Gastroesophageal sphincter (tissue), 4 donors: ENCODE measurements around the gene SYTL2. TPM values are rescaled to one million over a fixed set of nuclear protein-coding genes. Genes with fewer than 3 reads are reported as not detected.

ENCODE experiments used
- ATAC-seq: fragments of 150-250 bp; one replicate; pipeline ENCODE4 v1.9.1; 2016; ENCODE audit warnings: mild to moderate bottlenecking, moderate library complexity
- H3K27ac ChIP-seq, 4 donors: fragments of 200-600 bp; sonication (generic) in 3 of 4; 1 replicate in 3 of 4; 2 replicates in 1 of 4; pipeline ENCODE4 v1.5.1; 2016 to 2019
- H3K27me3 ChIP-seq: fragments of 200-600 bp; sonication (generic); one replicate; pipeline ENCODE4 v1.5.1; 2019
- H3K36me3 ChIP-seq, 2 donors: fragments of 200-600 bp; sonication (generic); one replicate each; pipeline ENCODE4 v1.5.1; 2019; ENCODE audit warnings: control low read depth in 1 of 2
- H3K4me1 ChIP-seq, 3 donors: fragments of 200-600 bp; sonication (generic); 1 replicate in 2 of 3; 2 replicates in 1 of 3; pipeline ENCODE4 v1.5.1; 2016 to 2019; ENCODE audit warnings: control low read depth in 2 of 3
- H3K4me3 ChIP-seq, 2 donors: fragments of 200-600 bp; sonication (generic); one replicate each; pipeline ENCODE4 v1.5.1; 2019; ENCODE audit warnings: mild to moderate bottlenecking in 1 of 2, moderate library complexity in 1 of 2
- H3K9me3 ChIP-seq, 3 donors: fragments of 200-600 bp; sonication (generic); one replicate each; pipeline ENCODE4 v1.5.1; 2017 to 2019; ENCODE audit warnings: control low read depth in 2 of 3
- CTCF ChIP-seq, 4 experiments: fragments of 200-600 bp in 2 of 4; fragments of 450-650 bp in 2 of 4; sonication (generic) in 1 of 4; IDR thresholded peaks; one replicate each; pipeline ENCODE4 v1.5.1; 2017 to 2019; ENCODE audit warnings: antibody characterized with exemption in 4 of 4, mild to moderate bottlenecking in 2 of 4, moderate library complexity in 2 of 4
- EP300 ChIP-seq: sonication (generic); formaldehyde crosslinking; IDR thresholded peaks from one replicate; pipeline ENCODE4 v1.6.1; 2017; ENCODE audit warnings: antibody characterized with exemption, mild to moderate bottlenecking
- POLR2A ChIP-seq, 2 donors: fragments of 450-650 bp; IDR thresholded peaks; one replicate each; pipeline ENCODE4 v1.6.1; 2017; ENCODE audit warnings: antibody characterized with exemption in 2 of 2, mild to moderate bottlenecking in 2 of 2, moderate library complexity in 1 of 2
- POLR2AphosphoS5 ChIP-seq: sonication (generic); formaldehyde crosslinking; IDR thresholded peaks from one replicate; pipeline ENCODE4 v1.6.1; 2017; ENCODE audit warnings: antibody characterized with exemption
- WGBS, 2 donors: methylation state at CpG; one replicate each; pipeline ENCODE4 v1.1.5; 2018; ENCODE audit warnings: low coverage in 1 of 2; 5-methylcytosine and 5-hydroxymethylcytosine counted together
- total RNA-seq, 4 donors: library from RNA; depleted of rRNA; stranded (reverse); fragments of >200 nt; gene quantifications; one replicate each; pipeline ENCODE4 v1.1.0, GENCODE V29; 2016

Gene SYTL2
- total RNA-seq, 4 donors from 2014 or later, result 4.7 to 23.6 (median 8.4) TPM

GRCh38 chr11:85745626-85746025, 65.3 kb downstream of the SYTL2 start:
- H3K36me3 ChIP-seq, result no peaks in the 10 kb centered on the region
- H3K27me3 ChIP-seq, result no peaks in the 10 kb centered on the region
- H3K9me3 ChIP-seq, result no peaks in the 10 kb centered on the region
- TF ChIP-seq EP300, result no peak
- no peak for TF ChIP-seq POLR2AphosphoS5
- TF ChIP-seq CTCF (IDR thresholded peaks at IDR 0.05), result no peak
- TF ChIP-seq POLR2A (IDR thresholded peaks at IDR 0.05), result no peak
- H3K4me3 ChIP-seq, result no peak overlapping the region
- ATAC-seq, result no peak
- no peaks in the 10 kb centered on the region for H3K4me1 ChIP-seq
- WGBS, 2 donors, result 69 to 73% methylated on average over 2 to 3 of the region's 3 CpGs
- H3K27ac ChIP-seq, result no peak overlapping the region

GRCh38 chr11:85742873-85743275, 68.1 kb downstream of the SYTL2 start:
- WGBS, 2 donors, result 75% methylated on average over 1 of the region's 1 CpG; no CpG with 5 or more reads in 1 of the 2 donors

GRCh38 chr11:85742348-85742747, 68.6 kb downstream of the SYTL2 start:
- no peak for ATAC-seq
- no peaks in the 10 kb centered on the region for H3K36me3 ChIP-seq

More at GRCh38 chr11:85742873-85743275, 68.1 kb downstream of the SYTL2 start:
- H3K4me1 ChIP-seq, result no peaks in the 10 kb centered on the region
- no peaks in the 10 kb centered on the region for H3K27me3 ChIP-seq
- TF ChIP-seq CTCF (IDR thresholded peaks at IDR 0.05), result no peak
- TF ChIP-seq POLR2A (IDR thresholded peaks at IDR 0.05), result no peak
- TF ChIP-seq EP300, result no peak
- TF ChIP-seq POLR2AphosphoS5, result no peak
- no peaks in the 10 kb centered on the region for H3K9me3 ChIP-seq
- H3K36me3 ChIP-seq, result no peaks in the 10 kb centered on the region
- H3K27ac ChIP-seq, result no peak overlapping the region
- H3K4me3 ChIP-seq, result no peak overlapping the region
- ATAC-seq, result no peak

GRCh38 chr11:85740481-85741400, 70.2 kb downstream of the SYTL2 start:
- 25 to 26% methylated on average over 4 of the region's 4 CpGs for WGBS, 2 donors
- no peak overlapping the region for H3K4me3 ChIP-seq
- no peak overlapping the region for H3K27ac ChIP-seq
- no peaks in the 10 kb centered on the region for H3K27me3 ChIP-seq
- no peaks in the 10 kb centered on the region for H3K4me1 ChIP-seq
- no peaks in the 10 kb centered on the region for H3K9me3 ChIP-seq
- no peaks in the 10 kb centered on the region for H3K36me3 ChIP-seq
- TF ChIP-seq CTCF (IDR thresholded peaks at IDR 0.05) (no peak), POLR2A (IDR thresholded peaks at IDR 0.05) (no peak), POLR2AphosphoS5 (no peak), EP300 (no peak)
- ATAC-seq, result no peak

More at GRCh38 chr11:85742348-85742747, 68.6 kb downstream of the SYTL2 start:
- TF ChIP-seq POLR2A (IDR thresholded peaks at IDR 0.05), result no peak
- TF ChIP-seq POLR2AphosphoS5, result no peak
- no peak for TF ChIP-seq EP300
- TF ChIP-seq CTCF (IDR thresholded peaks at IDR 0.05), result no peak
- H3K27me3 ChIP-seq, result no peaks in the 10 kb centered on the region
- WGBS, 2 donors, result 73 to 92% methylated on average over 3 to 4 of the region's 4 CpGs
- no peaks in the 10 kb centered on the region for H3K4me1 ChIP-seq
- H3K4me3 ChIP-seq, result no peak overlapping the region
- H3K9me3 ChIP-seq, result no peaks in the 10 kb centered on the region
- H3K27ac ChIP-seq, result no peak overlapping the region

DNA sequence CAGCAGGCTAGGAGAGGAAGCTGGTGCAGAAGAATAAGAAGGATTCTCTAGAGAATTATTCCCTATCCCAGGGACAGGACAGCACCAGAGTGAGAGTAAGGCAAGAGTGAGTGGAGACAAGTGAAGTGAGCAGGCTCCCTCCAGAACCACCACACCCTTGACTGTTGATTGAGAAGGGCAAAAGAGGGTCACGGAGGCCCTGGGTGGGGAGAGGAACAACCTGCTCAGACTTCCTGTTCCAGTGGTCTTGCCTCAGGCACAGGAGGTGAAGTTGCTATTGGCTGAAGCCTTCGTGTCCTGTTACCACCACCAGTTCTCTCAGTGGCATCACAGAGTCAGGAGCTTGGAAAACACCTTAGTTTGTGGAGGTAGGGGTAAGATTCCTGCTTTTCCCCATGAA, 73.2 kb downstream of the SYTL2 start:
- no peaks in the 10 kb centered on the region for H3K27me3 ChIP-seq
- 69 to 74% methylated on average over 2 of the region's 2 CpGs for WGBS, 2 donors
- H3K4me1 ChIP-seq, result no peaks in the 10 kb centered on the region
- no peak overlapping the region for H3K27ac ChIP-seq
- no peaks in the 10 kb centered on the region for H3K9me3 ChIP-seq
- TF ChIP-seq POLR2AphosphoS5 (no peak), CTCF (IDR thresholded peaks at IDR 0.05) (no peak), EP300 (no peak)
- H3K4me3 ChIP-seq, result no peak overlapping the region
- no peak for ATAC-seq
- H3K36me3 ChIP-seq, result no peaks in the 10 kb centered on the region
